ENCODE measurements around the gene ENTHD1. TPM values are rescaled to one million over a fixed set of nuclear protein-coding genes. Genes with fewer than 3 reads are reported as not detected.
A peak's percentile ranks its signal among the peaks of the same experiment; 100 is the strongest.
"Not testable (repeated sequence)": the region's sequence is repeated elsewhere in the genome, so short reads cannot be mapped to it uniquely, and the experiment has no call there.

The ENTHD1 gene
- total RNA-seq, 1 donor from 2014 or later: not detected

DNA sequence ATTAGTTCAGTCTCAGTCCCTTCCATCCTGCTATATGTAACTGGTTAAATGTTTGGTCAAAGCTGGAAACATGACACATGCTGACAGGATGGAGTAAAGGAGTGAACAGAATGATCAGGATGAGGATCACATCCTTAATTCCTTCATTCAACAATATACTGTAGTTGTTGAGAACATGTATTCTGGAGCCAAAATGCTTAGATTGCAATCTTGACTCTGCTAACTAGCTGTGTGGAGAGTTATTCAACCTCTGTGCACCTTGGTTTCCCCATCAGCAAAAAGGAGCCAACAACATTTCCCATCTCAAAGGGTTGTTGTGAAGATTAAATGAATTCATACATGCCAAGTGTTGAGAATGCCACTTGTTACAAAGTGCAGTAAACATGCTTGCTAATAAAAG, 12.8 kb downstream of the ENTHD1 start:
- Mint-ChIP-seq H3K27me3 (ENCODE audit: insufficient read depth, low read depth) (no peaks in the 10 kb centered on the region), H3K4me1 (peaks cover 6% of the 10 kb centered on the region), H3K4me3 (no peak overlapping the region), H3K36me3 (no peaks in the 10 kb centered on the region), H3K27ac (no peak overlapping the region), H3K9me3 (no peaks in the 10 kb centered on the region)
- Histone ChIP-seq H3K27me3 (peaks cover 18% of the 10 kb centered on the region), H3K4me1 (peaks cover 7% of the 10 kb centered on the region), H3K27ac (no peak overlapping the region), H3K9ac (no peak overlapping the region), H3K4me2 (no peak overlapping the region), H3K36me3 (no peaks in the 10 kb centered on the region), H3K9me3 (ENCODE audit: low read depth) (no peaks in the 10 kb centered on the region), H2AFZ (replicated peaks) (no peak overlapping the region), H3F3A (ENCODE audit: low read depth) (peaks cover 5% of the 10 kb centered on the region), H3K79me2 (ENCODE audit: low read depth) (no peaks in the 10 kb centered on the region), H4K20me1 (ENCODE audit: low read depth) (no peaks in the 10 kb centered on the region), H3K4me3 (no peak overlapping the region)
- DNase-seq (ENCODE audit: low spot score): no peak
- TF ChIP-seq, protein P1, sequence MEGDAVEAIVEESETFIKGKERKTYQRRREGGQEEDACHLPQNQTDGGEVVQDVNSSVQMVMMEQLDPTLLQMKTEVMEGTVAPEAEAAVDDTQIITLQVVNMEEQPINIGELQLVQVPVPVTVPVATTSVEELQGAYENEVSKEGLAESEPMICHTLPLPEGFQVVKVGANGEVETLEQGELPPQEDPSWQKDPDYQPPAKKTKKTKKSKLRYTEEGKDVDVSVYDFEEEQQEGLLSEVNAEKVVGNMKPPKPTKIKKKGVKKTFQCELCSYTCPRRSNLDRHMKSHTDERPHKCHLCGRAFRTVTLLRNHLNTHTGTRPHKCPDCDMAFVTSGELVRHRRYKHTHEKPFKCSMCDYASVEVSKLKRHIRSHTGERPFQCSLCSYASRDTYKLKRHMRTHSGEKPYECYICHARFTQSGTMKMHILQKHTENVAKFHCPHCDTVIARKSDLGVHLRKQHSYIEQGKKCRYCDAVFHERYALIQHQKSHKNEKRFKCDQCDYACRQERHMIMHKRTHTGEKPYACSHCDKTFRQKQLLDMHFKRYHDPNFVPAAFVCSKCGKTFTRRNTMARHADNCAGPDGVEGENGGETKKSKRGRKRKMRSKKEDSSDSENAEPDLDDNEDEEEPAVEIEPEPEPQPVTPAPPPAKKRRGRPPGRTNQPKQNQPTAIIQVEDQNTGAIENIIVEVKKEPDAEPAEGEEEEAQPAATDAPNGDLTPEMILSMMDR (IDR thresholded peaks at IDR 0.05): no peak
- TF ChIP-seq EZH2 (IDR thresholded peaks at IDR 0.05) (no peak), EZH2phosphoT487 (IDR thresholded peaks at IDR 0.05) (no peak)

DNA sequence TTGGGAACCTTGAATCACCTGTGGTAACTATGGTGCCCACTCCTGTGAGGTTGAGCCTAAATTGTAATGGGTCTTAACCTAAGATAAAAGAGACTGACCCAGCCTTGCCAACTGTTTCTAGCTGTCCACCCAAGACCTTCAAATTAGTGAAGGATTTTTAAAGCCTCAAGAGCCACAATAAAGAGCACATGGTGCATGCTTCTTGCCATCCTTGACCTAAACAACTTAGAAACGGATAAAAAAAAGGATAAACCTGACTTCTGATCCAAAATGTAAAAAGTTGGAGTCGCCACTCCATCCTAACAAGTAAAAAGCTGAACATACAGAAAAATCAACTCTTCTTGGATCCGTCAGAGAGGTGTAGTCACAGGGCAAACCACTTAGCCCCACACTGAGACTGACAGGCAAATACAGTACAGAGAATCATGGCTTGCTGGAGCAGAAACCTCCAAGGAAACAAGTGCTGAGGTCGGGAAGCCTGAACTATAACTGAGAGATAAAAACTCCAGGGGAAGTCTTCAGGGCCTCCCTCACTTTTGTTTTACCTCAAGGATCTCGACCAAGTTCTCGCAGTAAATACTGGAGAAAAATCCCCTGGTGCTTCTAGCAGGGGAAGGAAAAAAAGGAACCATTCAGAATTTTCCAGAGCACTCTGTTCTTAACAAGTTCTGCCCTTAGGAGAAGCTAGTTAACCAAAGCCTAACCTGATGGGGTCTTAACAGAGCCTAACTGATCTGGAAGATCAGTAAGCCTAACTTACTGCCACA, 16.3 kb downstream of the ENTHD1 start:
- Histone ChIP-seq H3K9me3 (ENCODE audit: low read depth) (no peaks in the 10 kb centered on the region), H3K27ac (no peak overlapping the region), H3K79me2 (ENCODE audit: low read depth) (no peaks in the 10 kb centered on the region), H3K27me3 (peaks cover 7% of the 10 kb centered on the region), H4K20me1 (ENCODE audit: low read depth) (no peaks in the 10 kb centered on the region), H2AFZ (replicated peaks) (peak overlapping the region; percentile 36), H3K4me1 (peaks cover 7% of the 10 kb centered on the region), H3K36me3 (no peaks in the 10 kb centered on the region), H3K4me3 (no peak overlapping the region), H3K4me2 (no peak overlapping the region), H3F3A (ENCODE audit: low read depth) (peaks cover 5% of the 10 kb centered on the region), H3K9ac (no peak overlapping the region)
- no peak for TF ChIP-seq EZH2 (IDR thresholded peaks at IDR 0.05)
- no peak for TF ChIP-seq EZH2phosphoT487 (IDR thresholded peaks at IDR 0.05)
- TF ChIP-seq, protein P1 (IDR thresholded peaks at IDR 0.05): no peak
- no peak overlapping the region for H3K4me3 Mint-ChIP-seq
- no peak overlapping the region for H3K27ac Mint-ChIP-seq
- no peaks in the 10 kb centered on the region for H3K27me3 Mint-ChIP-seq (ENCODE audit: insufficient read depth, low read depth)
- DNase-seq (ENCODE audit: low spot score): no peak
- H3K4me1 Mint-ChIP-seq: peaks cover 6% of the 10 kb centered on the region
- no peaks in the 10 kb centered on the region for H3K36me3 Mint-ChIP-seq
- no peaks in the 10 kb centered on the region for H3K9me3 Mint-ChIP-seq

DNA sequence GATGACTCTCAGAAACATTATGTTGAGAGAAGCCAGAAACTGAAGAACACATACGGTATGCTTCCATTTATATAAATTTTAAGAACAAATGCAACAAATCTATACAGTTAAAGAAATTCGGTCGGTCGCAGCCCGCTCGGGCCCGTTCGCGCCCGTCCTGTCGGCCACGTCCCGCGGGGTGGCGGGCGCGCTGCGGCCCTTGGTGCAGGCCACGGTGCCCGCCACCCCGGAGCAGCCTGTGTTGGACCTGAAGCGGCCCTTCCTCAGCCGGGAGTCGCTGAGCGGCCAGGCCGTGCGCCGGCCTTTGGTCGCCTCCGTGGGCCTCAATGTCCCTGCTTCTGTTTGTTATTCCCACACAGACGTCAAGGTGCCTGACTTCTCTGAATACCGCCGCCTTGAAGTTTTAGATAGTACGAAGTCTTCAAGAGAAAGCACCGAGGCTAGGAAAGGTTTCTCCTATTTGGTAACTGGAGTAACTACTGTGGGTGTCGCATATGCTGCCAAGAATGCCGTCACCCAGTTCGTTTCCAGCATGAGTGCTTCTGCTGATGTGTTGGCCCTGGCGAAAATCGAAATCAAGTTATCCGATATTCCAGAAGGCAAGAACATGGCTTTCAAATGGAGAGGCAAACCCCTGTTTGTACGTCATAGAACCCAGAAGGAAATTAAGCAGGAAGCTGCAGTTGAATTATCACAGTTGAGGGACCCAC, 18.2 kb downstream of the ENTHD1 start:
- H4K20me1 ChIP-seq (ENCODE audit: low read depth); H3F3A ChIP-seq (ENCODE audit: low read depth); H3K36me3 ChIP-seq; H3K36me3 Mint-ChIP-seq; H3K9me3 Mint-ChIP-seq; H3K9ac ChIP-seq; H3K4me3 ChIP-seq; H3K4me2 ChIP-seq; H3K27me3 ChIP-seq; H3K4me3 Mint-ChIP-seq; H3K27ac Mint-ChIP-seq; H3K27me3 Mint-ChIP-seq (ENCODE audit: insufficient read depth, low read depth); DNase-seq (ENCODE audit: low spot score); H3K4me1 Mint-ChIP-seq; H3K79me2 ChIP-seq (ENCODE audit: low read depth); H2AFZ ChIP-seq (replicated peaks); H3K9me3 ChIP-seq (ENCODE audit: low read depth); H3K27ac ChIP-seq: not testable (repeated sequence)
- H3K4me1 ChIP-seq: peaks cover 15% of the 10 kb centered on the region

DNA sequence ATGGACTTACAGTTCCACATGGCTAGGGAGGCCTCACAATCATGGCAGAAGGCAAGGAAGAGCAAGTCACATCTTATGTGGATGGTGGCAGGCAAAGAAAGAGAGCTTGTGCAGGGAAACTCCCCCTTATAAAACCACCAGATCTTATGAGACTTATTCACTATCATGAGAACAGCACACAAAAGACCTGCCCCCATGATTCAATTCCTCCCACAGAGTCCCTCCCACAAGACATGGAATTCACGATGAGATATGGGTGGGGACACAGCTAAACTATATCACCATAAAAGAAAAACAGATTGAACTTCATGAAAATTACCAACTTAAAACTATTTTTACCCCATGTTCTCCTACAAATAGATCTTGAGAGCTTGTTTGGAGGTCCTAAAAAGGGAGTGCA, 19.6 kb downstream of the ENTHD1 start:
- Histone ChIP-seq H3K4me2 (no peak overlapping the region), H3K9ac (no peak overlapping the region), H4K20me1 (ENCODE audit: low read depth) (no peaks in the 10 kb centered on the region), H3K27ac (no peak overlapping the region), H3K4me1 (peaks cover 15% of the 10 kb centered on the region), H3F3A (ENCODE audit: low read depth) (peaks cover 5% of the 10 kb centered on the region), H3K9me3 (ENCODE audit: low read depth) (no peaks in the 10 kb centered on the region), H3K4me3 (no peak overlapping the region), H3K79me2 (ENCODE audit: low read depth) (no peaks in the 10 kb centered on the region), H3K27me3 (no peaks in the 10 kb centered on the region), H3K36me3 (no peaks in the 10 kb centered on the region), H2AFZ (replicated peaks) (no peak overlapping the region)
- no peak for DNase-seq (ENCODE audit: low spot score)
- no peak overlapping the region for H3K27ac Mint-ChIP-seq
- H3K4me1 Mint-ChIP-seq: peaks cover 6% of the 10 kb centered on the region
- H3K4me3 Mint-ChIP-seq: no peak overlapping the region
- TF ChIP-seq EZH2phosphoT487 (IDR thresholded peaks at IDR 0.05) (no peak), EZH2 (IDR thresholded peaks at IDR 0.05) (no peak)
- TF ChIP-seq, protein P1 (IDR thresholded peaks at IDR 0.05): no peak
- no peaks in the 10 kb centered on the region for H3K9me3 Mint-ChIP-seq
- no peaks in the 10 kb centered on the region for H3K36me3 Mint-ChIP-seq
- no peaks in the 10 kb centered on the region for H3K27me3 Mint-ChIP-seq (ENCODE audit: insufficient read depth, low read depth)

All from neural progenitor cell (in vitro differentiated cells).